Adipose tissue (tissue), 3 donors: ENCODE measurements around the gene SBF2. TPM values are rescaled to one million over a fixed set of nuclear protein-coding genes. Genes with fewer than 3 reads are reported as not detected.

Experiments used
- H3K27ac ChIP-seq: one replicate; pipeline ENCODE4 v1.5.1; 2013; ENCODE audit warnings: low read depth, low read length
- WGBS, 3 donors: extraction: QIAGEN DNeasy Blood & Tissue Kit; methylation state at CpG; one replicate each; pipeline ENCODE4 v1.1.7; 2013; 5-methylcytosine and 5-hydroxymethylcytosine counted together
- polyA plus RNA-seq, 3 donors: library from polyadenylated mRNA; stranded (reverse); fragments of 200-250 nt; gene quantifications; one replicate each; pipeline ENCODE4 v1.2.3, GENCODE V29; 2013
- donor health status: healthy with polysubstance abuse.
- donor health status: Bipolar disorder and iron deficiency.
- donor health status: healthy.

The SBF2 gene
- 10 to 100 TPM in 2 of 3 donors, 1 to 10 TPM in 1; 6.0 to 25.9 (median 23.0) TPM for polyA plus RNA-seq

DNA sequence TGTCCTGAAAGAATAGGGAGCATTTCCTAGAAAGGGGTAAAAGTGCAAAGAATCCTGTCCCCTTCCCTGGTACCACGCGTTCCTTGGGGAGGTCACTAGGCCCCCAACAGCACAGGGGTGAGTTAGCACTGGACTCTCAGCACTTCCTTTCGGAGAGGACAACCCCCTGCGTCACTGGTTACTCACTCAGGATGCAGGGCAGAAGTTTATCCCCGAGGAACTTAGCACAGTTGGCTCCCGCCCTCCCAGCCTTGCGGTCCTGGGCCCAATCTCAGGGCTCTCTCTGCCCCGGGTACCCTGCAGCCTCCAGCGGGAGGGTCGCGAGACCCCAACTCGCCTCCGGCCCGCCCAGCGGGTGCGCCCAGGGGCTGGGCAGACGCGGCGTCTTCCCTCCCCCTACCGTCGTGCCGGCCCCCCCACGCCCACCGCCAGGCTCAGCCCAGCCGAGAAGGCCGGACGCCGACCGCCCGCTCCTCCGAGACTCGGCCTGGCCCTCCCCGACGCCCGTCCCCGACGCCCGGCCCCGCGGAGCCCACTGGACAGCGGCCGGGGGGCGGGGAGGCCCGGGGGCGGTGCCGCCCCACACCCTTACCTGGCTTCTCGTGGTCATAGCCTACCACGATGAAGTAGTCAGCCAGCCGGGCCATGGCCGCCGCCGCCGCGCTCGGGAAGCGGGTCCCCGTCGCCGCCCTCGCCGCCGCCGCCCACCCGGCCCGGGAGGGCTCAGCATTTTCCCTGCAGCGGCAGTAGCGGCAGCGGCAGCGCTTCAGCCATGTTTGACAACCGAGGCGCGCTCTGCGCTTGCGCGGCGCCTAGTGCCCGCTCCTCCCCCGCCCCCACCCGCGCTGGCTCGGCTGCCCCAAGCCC lies at the start of gene SBF2:
Gene SBF2, minus strand, starts transcription at position 797 of the 867 bp plus-strand sequence. Its CDS starts 150 bp downstream, at position 647.
- WGBS, 3 donors, result 1% methylated on average over 66 to 81 of the region's 81 CpGs
- H3K27ac ChIP-seq, result peak within 1 kb of the TSS; percentile 79

DNA sequence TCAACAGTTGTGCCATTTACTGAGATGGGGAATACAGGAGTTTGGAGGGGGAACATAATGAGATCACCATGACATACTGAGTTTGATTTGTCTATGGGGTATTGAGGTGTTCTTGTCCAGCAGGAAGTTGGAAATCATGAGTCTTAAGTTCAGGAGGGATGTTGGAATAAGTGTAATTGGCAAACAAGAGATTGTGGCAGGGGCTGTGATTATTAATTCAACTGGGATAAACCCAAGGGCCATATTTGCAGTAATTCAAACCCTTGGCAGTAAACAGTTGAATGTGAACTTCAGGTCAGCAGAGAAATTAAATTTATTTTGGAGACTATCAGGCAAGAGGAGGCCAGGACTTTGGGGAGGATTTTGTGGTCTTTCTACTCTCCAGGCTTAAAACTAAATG lies 44.3 kb upstream of the SBF2 start:
- no peak overlapping the region for H3K27ac ChIP-seq

DNA sequence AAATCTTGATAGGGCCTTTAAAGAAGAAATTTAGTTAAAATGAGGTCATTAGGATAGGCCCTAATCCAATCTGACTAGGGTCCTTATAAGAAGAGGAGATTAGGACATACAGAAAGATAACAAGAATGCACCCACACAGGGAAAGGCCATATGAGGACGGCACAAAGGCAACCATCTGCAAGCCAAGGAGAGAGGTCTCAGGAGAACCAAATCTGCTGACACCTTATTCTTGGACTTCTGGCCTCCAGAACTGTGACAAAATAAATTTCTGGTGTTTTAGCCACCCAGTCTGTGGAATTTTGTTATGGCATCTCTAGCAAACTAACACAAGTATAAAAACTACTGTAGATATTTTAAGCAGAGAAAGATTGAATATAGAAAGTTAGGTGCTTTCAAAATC lies 39.5 kb upstream of the SBF2 start:
- 53 to 89% (median 64%) methylated on average over 1 of the region's 1 CpG for WGBS, 3 donors
- H3K27ac ChIP-seq, result no peak overlapping the region

DNA sequence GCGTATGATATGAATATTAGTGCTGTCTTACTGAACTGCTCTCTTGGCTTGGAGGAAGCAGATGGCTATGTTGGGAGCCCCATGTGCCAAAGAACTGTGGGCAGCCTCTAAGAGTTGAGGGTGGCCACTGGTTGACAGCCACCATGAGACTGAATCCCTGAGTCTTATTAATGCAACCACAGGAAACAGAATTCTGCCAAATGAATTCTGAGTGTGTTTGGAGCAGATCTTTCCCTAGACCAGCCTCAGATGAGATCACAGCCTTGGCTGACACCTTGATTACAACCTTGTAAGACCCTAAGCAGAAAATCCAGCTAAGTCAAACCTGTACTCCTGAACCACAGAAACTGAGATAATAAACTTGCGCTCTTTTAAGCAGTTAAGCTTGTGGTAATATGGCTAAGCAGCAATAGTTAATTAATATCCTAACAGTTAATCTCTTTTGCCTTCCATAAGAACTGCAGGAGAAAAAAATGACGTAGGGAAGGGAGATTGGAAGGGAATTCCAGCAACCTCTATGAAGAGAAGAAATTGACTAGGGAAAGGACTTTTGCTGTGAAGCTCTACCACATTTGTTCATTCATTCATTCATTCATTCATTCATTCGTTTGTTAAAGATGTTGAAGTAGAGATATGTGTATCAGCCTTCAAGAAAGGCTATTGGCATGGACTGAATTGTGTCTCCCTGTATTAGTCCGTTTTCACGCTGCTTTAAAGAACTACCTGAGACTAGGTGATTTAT lies 37.7 kb upstream of the SBF2 start:
- WGBS, 3 donors, result 88 to 93% (median 92%) methylated on average over 6 of the region's 6 CpGs
- H3K27ac ChIP-seq, result no peak overlapping the region

DNA sequence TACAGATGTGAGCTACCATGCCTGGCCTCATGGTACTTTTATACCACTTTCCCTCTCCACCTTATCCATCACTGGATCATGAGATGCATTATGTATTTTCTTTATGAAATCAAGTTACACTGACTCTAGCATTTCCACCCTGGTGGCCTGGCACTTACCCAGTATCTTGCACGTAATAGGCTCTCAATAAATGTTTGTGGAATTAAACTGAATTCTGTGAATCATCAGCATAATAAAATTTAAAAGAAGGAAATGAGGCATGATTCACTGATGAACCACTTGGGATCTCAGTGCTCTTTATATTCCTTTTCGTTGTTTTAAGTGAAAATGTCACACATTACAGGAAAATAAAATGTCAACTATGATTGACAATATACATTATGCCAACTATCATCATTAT lies 35.9 kb upstream of the SBF2 start:
- WGBS, 3 donors, result 46 to 70% (median 51%) methylated on average over 2 of the region's 2 CpGs
- no peak overlapping the region for H3K27ac ChIP-seq

DNA sequence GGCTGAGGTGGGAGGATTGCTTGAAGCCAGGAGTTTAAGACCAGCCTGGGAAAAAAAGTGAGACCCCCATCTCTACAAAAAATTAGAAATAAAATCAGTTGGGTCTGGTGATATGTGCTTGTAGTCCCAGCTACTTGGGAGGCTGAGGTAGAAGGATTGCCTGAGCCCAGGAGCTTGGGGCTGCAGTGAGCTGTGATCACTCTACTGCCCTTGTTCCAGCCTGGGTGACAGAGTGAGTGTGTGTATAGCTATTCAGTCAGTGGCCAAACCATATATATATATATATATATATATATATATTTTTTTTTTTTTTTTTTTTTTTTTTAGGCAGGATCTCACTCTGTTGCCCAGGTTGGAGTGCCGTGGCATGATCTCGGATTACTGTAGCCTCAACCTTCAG lies 35.3 kb upstream of the SBF2 start:
- 97 to 100% (median 97%) methylated on average over 2 of the region's 2 CpGs for WGBS, 3 donors
- no peak overlapping the region for H3K27ac ChIP-seq

DNA sequence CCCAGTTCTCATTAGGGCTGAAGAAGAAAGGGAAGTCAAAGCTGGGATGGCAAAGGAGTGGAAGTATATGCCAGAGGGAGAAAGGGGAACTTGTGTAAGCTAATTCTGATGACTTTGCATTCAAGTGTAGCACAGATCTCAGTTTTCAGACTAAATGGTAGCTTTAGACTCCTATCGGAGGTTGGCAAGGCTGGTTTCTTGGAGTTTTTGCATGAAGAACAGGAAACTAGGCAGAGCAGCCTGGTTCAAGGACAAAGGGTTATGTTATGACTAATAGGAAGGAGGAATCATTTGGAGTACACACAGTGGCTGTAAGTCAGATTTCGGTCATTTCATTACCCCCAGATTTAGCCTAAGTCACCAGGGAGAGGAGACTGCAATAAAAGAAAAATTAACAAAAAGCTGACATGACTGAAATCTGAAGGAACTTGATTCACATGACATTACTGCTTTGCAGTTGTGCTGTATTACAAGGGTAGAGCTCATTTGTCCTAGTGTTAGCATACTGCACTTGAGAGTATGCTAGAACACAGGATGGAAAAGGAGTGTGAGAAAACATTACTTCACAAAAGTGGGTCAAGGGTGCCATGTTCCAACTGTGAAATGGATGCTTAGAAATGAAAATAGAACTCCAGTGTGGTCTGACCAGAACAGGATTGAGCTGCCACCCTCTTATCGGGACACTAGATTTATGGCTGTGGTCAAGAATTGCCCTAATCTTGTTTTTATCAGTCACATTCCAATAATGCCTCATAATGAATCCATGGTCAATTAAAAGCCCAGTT lies 34.5 kb upstream of the SBF2 start:
- WGBS, 3 donors, result 26 to 64% (median 31%) methylated on average over 3 of the region's 3 CpGs
- no peak overlapping the region for H3K27ac ChIP-seq

DNA sequence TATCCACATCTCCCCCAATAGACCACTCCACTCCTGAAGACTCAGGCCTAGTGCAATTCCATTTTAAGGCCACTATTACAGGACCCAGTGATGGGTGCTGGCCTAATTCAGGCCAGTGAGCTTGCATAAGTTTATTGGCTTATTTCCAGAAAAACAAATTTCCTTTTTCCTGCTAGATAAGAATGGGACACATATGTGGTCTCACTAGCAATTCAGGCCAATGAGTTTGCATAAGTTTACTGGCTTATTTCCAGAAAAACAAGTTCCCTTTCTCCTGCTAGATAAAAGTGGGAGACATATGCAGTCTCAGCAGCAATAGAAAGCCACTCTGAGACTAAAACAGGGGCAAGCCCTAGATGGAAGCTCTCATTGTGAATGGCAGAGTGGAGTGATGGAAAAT lies 33.2 kb upstream of the SBF2 start:
- no peak overlapping the region for H3K27ac ChIP-seq

DNA sequence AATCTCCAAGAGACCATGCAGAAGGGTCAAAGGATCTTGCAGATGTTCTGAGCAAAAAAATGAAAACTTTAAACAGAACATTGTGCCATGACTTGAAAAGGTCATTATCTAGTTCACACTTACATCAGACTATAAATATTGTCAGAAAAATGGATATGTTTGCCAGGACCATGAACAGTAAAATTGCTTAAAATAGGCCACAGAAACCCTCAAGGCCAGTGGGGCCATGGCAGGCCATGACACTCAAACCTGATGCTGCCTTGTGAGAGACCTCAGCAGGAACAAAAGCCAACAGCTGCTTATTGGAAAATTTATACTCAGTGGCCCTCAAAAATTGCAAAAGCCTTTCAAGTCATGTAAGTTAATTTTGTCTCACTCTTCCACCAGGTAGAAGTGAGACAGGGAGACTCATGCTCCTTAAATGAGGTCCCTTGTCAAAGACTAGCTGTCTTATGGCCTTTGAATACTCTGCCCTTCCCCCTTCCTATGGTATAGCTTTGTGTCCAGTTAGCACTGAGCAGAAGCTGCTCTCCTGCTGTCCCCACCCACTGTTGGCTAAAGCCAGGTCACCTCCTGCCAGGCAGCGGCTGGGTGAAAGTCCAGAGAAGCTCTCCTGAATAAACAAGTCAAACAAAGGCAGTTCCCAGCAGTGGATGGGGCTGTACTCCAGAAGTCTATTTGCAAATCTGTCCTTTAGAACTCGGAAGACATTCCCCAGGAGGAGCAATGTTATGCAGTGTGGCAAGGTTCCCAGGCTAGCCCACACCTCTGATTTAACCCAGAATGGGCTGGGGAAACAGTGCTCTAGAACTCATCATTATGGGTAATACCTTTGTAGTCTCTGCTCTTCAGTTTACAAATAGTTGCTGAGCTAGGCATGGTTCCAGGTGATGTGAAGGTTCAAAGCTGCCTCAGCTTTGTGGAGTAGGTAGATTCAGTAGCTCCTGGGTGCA lies 32.3 kb upstream of the SBF2 start:
- H3K27ac ChIP-seq, result no peak overlapping the region
- WGBS, 3 donors, result 8 to 59% (median 50%) methylated on average over 2 of the region's 2 CpGs

DNA sequence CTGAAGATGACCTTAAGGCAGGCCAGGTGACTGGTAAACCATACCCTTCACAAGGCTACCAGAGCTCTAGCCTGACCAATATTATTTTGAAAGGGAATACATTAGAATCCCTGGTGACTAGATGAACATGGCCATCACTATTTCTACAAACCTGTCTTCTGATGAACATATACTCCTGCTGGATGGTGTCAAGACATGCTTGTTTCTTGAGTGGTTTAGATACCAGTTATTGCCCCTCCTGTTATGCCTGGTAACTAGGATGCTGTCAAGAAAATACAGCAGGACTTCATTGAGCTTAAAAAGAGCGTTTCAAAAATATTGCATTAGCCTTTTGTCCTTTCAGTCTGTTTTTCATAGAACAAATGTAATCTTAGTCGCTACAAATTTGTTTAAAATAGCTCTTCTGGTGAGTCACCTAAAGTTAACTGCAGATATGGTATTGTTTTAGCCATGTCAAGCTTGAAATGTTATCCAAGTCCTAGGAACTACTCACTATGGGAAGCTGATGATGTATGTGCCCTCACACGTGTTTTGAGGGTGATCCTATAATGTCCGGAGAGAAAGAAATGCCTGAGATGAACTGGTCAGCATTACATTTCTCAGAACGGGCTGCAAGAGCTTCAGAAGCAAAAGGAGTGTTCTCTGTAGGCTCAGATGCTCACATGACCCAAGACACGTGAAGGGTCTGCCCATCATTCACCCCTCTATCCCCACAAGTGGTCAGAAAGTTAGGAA lies 31.4 kb upstream of the SBF2 start:
- WGBS, 3 donors, result 50 to 78% (median 60%) methylated on average over 6 of the region's 6 CpGs
- H3K27ac ChIP-seq, result no peak overlapping the region

DNA sequence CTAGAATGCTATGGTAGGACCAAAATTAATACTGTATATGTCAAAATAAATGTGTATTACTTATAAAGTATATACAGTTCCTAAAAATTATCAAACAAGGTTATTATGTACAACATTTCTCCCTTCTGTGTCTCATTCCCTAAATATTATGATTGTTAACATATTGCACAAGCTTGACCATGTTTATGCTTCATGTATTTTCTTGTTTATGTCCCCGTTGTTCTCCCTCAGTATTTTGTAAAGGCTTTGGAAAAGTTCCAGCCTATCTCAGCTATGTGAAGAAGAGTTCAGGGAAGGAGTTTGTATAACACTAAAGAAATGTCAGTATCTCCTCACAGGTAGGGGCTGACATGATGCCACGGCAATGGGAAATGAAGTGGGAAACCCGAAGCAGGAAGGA lies 30.5 kb upstream of the SBF2 start:
- WGBS, 3 donors, result 67 to 77% (median 69%) methylated on average over 3 of the region's 3 CpGs

DNA sequence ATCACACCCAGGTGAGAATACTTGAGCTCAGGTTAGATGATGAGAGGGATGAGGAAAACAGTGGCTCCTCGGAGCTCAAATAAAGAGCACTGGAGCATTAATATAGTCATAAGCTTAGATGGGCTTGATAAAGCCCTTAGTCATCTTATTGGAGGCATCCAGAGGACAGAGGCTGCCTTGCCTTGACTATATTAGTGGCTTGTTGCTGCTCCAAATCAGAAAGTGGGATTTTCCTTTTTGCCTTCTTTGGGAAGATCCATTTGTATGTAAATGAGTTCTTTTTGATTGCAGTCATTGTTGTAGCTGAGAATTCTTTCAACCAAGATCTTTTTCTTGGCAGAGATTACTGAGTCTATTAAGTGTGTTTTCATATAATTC lies 29.8 kb upstream of the SBF2 start:
- H3K27ac ChIP-seq, result no peak overlapping the region
- 32 to 61% (median 43%) methylated on average over 1 of the region's 1 CpG for WGBS, 3 donors

More for the DNA sequence above, 30.5 kb upstream of the SBF2 start:
- no peak overlapping the region for H3K27ac ChIP-seq

DNA sequence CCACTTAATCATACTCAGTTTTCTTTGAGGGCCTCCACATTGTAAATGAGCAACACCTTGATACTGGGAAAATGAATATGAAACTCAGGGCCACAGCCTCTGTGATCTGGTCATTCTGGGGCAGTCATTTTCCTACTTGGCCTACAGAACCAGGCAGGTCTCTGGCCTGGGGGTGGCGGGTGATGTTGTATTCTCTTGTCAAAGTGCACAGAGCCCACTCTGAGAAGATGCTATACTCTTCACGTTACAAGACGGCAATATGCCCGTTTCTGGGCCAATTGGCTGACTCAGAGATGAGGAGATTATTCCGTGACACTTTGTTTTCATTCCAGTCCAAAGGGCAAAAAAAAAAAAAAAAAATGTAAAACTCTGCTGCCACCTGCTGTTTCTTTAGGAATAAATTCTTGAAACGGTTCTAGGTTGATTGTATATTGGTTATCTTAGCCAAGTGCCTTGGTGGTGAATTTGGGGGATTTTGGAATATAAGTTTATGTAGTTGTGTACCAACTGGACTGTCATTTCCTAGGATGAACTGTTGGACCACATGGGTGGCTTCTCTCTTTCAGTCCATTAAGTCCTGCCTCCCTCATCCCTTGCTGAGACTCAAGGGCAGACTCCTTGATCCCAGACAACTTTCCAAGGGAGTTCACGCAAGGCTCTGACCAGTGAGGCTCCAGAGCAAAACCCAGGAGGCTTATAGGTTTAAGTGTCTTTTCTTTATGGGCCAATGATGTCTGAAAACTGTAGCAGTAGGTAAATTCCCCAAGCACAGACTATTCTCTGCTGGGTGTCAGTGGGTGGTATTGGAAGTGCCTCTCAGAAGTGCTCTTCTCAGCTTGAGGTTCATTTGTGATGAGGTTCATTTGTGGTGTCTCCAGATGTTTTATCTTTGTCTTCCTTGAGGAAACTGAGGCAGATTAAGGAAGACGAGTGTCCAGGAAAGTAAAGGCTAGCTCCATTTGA lies 29.1 kb upstream of the SBF2 start:
- 28 to 34% (median 28%) methylated on average over 8 of the region's 8 CpGs for WGBS, 3 donors
- H3K27ac ChIP-seq, result no peak overlapping the region

DNA sequence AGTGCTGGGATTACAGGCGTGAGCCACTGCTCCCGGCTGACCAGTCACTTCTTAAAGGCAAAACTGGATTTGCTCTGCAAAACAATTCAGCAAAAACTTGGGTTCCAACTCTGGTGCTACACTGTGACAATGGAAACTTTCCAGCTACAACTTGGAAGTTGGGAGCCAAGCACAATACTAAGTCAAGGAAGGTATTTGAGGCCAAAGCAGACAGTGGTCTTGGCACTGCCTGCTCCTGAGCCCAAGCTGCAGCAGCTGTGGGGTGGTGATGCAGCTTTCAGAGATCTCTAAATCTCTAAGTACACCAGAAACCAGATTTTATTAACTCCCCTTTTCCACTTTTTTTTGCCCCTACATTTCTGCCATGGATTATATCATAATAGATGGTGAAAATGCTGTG lies 28.4 kb upstream of the SBF2 start:
- 52 to 82% (median 80%) methylated on average over 2 of the region's 2 CpGs for WGBS, 3 donors
- H3K27ac ChIP-seq, result no peak overlapping the region

DNA sequence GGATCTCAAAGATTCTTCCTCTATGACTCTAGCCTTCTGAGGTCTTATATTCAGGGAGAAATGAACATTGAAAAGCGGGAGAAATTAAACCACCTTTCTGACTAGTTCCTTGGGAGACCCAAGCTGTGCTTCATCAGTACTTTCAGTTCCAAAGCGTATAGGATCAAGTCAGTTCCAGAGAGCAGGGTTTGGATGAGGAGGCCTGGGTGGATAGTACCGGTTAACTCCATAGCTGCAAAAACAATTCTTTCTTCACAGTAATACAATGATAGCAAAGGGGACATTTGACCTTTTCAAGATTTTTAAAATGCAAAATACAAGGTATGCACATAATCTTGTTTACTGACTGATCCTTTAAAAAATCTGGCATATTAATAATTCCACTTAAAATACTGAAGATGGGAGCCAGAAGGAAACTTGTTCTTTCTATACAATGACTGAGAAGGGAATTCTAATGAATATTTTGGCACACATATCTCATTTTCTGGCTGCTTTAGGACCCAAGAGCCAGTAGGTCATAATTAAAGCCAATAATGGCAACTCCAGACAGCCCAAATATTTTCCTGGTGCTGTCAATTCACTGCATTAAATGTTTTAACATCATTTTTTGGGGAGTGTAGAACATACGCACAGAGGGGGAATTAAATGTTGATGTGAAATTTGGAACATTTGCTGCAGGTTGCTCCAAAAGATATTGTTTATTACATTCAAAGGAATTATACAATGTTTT lies 26.9 kb upstream of the SBF2 start:
- WGBS, 3 donors, result 74 to 91% (median 87%) methylated on average over 4 of the region's 4 CpGs
- no peak overlapping the region for H3K27ac ChIP-seq
